ENCODE measurements around the gene ADCY9.
"Not testable (repeated sequence)": the region's sequence is repeated elsewhere in the genome, so short reads cannot be mapped to it uniquely, and the experiment has no call there.

Gene ADCY9

GRCh38 chr16:4116325-4117249 is at the start of gene ADCY9:
Gene ADCY9, minus strand, starts transcription at chr16:4116442. Its CDS starts 1,000 bp downstream, at chr16:4115442.
- no peaks in the 10 kb centered on the region for H3K27me3 ChIP-seq (ENCODE audit: low read depth, low read length)
- H3K4me3 ChIP-seq (ENCODE audit: low read depth in 1 of 2, low read length in 2 of 2): peak within 1 kb of the TSS; percentile 60 to 80
- peak within 1 kb of the TSS; percentile 20 for H3K27ac ChIP-seq (ENCODE audit: low read length)
- H3K9me3 ChIP-seq (ENCODE audit: control insufficient read depth in 1 of 2, low read length in 2 of 2): no peaks in the 10 kb centered on the region
- no peaks in the 10 kb centered on the region for H3K36me3 ChIP-seq (ENCODE audit: control insufficient read depth in 1 of 2, insufficient read depth in 2 of 2, low read length in 2 of 2)
- H3K4me1 ChIP-seq (ENCODE audit: control insufficient read depth in 1 of 2, insufficient read depth in 2 of 2, low read length in 2 of 2): peaks cover 0 to 37% of the 10 kb centered on the region in 2 donors

- Histone ChIP-seq H3K4me3 (ENCODE audit: low read depth in 1 of 2, low read length in 2 of 2) (no peak overlapping the region), H3K27ac (ENCODE audit: low read length) (no peak overlapping the region), H3K4me1 (ENCODE audit: control insufficient read depth in 1 of 2, insufficient read depth in 2 of 2, low read length in 2 of 2) (no peaks in the 10 kb centered on the region), H3K27me3 (ENCODE audit: low read depth, low read length) (no peaks in the 10 kb centered on the region), H3K9me3 (ENCODE audit: control insufficient read depth in 1 of 2, low read length in 2 of 2) (no peaks in the 10 kb centered on the region), H3K36me3 (ENCODE audit: control insufficient read depth in 1 of 2, insufficient read depth in 2 of 2, low read length in 2 of 2) (no peaks in the 10 kb centered on the region)
These were observed 44.6 kb upstream of the ADCY9 start for GRCh38 chr16:4160658-4161430.

GRCh38 chr16:4159726-4160125 is 43.5 kb upstream of the ADCY9 start:
- Histone ChIP-seq H3K9me3 (ENCODE audit: control insufficient read depth in 1 of 2, low read length in 2 of 2) (no peaks in the 10 kb centered on the region), H3K36me3 (ENCODE audit: control insufficient read depth in 1 of 2, insufficient read depth in 2 of 2, low read length in 2 of 2) (no peaks in the 10 kb centered on the region), H3K4me3 (ENCODE audit: low read depth in 1 of 2, low read length in 2 of 2) (no peak overlapping the region), H3K4me1 (ENCODE audit: control insufficient read depth in 1 of 2, insufficient read depth in 2 of 2, low read length in 2 of 2) (no peaks in the 10 kb centered on the region), H3K27me3 (ENCODE audit: low read depth, low read length) (no peaks in the 10 kb centered on the region), H3K27ac (ENCODE audit: low read length) (no peak overlapping the region)

- H3K27ac ChIP-seq (ENCODE audit: low read length): no peak overlapping the region
- H3K4me1 ChIP-seq (ENCODE audit: control insufficient read depth in 1 of 2, insufficient read depth in 2 of 2, low read length in 2 of 2): no peaks in the 10 kb centered on the region
- no peaks in the 10 kb centered on the region for H3K9me3 ChIP-seq (ENCODE audit: control insufficient read depth in 1 of 2, low read length in 2 of 2)
- H3K27me3 ChIP-seq (ENCODE audit: low read depth, low read length): no peaks in the 10 kb centered on the region
- H3K4me3 ChIP-seq (ENCODE audit: low read depth in 1 of 2, low read length in 2 of 2): no peak overlapping the region
- no peaks in the 10 kb centered on the region for H3K36me3 ChIP-seq (ENCODE audit: control insufficient read depth in 1 of 2, insufficient read depth in 2 of 2, low read length in 2 of 2)
These were observed 42.2 kb upstream of the ADCY9 start for GRCh38 chr16:4158143-4159093.

- Histone ChIP-seq H3K4me1 (ENCODE audit: control insufficient read depth in 1 of 2, insufficient read depth in 2 of 2, low read length in 2 of 2) (no peaks in the 10 kb centered on the region), H3K27me3 (ENCODE audit: low read depth, low read length) (no peaks in the 10 kb centered on the region), H3K36me3 (ENCODE audit: control insufficient read depth in 1 of 2, insufficient read depth in 2 of 2, low read length in 2 of 2) (no peaks in the 10 kb centered on the region), H3K9me3 (ENCODE audit: control insufficient read depth in 1 of 2, low read length in 2 of 2) (no peaks in the 10 kb centered on the region), H3K27ac (ENCODE audit: low read length) (no peak overlapping the region), H3K4me3 (ENCODE audit: low read depth in 1 of 2, low read length in 2 of 2) (no peak overlapping the region)
These were observed 41.2 kb upstream of the ADCY9 start for GRCh38 chr16:4157376-4157825.

GRCh38 chr16:4156503-4156902 is 40.3 kb upstream of the ADCY9 start:
- H3K4me3 ChIP-seq (ENCODE audit: low read depth in 1 of 2, low read length in 2 of 2); H3K36me3 ChIP-seq (ENCODE audit: control insufficient read depth in 1 of 2, insufficient read depth in 2 of 2, low read length in 2 of 2); H3K4me1 ChIP-seq (ENCODE audit: control insufficient read depth in 1 of 2, insufficient read depth in 2 of 2, low read length in 2 of 2); H3K27ac ChIP-seq (ENCODE audit: low read length); H3K9me3 ChIP-seq (ENCODE audit: control insufficient read depth in 1 of 2, low read length in 2 of 2); H3K27me3 ChIP-seq (ENCODE audit: low read depth, low read length): not testable (repeated sequence)

- H3K27ac ChIP-seq (ENCODE audit: low read length); H3K4me3 ChIP-seq (ENCODE audit: low read depth in 1 of 2, low read length in 2 of 2); H3K27me3 ChIP-seq (ENCODE audit: low read depth, low read length): not testable (repeated sequence)
These were observed 37.1 kb upstream of the ADCY9 start for GRCh38 chr16:4153364-4153763.

GRCh38 chr16:4152267-4152666 is 36.0 kb upstream of the ADCY9 start:
- H3K27ac ChIP-seq (ENCODE audit: low read length): no peak overlapping the region

More at GRCh38 chr16:4153364-4153763, 37.1 kb upstream of the ADCY9 start:
- H3K4me1 ChIP-seq (ENCODE audit: control insufficient read depth in 1 of 2, insufficient read depth in 2 of 2, low read length in 2 of 2); H3K36me3 ChIP-seq (ENCODE audit: control insufficient read depth in 1 of 2, insufficient read depth in 2 of 2, low read length in 2 of 2); H3K9me3 ChIP-seq (ENCODE audit: control insufficient read depth in 1 of 2, low read length in 2 of 2): not testable (repeated sequence)

GRCh38 chr16:4147236-4147635 is 31.0 kb upstream of the ADCY9 start:
- H3K36me3 ChIP-seq (ENCODE audit: control insufficient read depth in 1 of 2, insufficient read depth in 2 of 2, low read length in 2 of 2): no peaks in the 10 kb centered on the region
- no peaks in the 10 kb centered on the region for H3K27me3 ChIP-seq (ENCODE audit: low read depth, low read length)
- H3K4me3 ChIP-seq (ENCODE audit: low read depth in 1 of 2, low read length in 2 of 2): no peak overlapping the region
- H3K27ac ChIP-seq (ENCODE audit: low read length): no peak overlapping the region
- H3K9me3 ChIP-seq (ENCODE audit: control insufficient read depth in 1 of 2, low read length in 2 of 2): peaks cover 0 to 4% of the 10 kb centered on the region in 2 donors
- H3K4me1 ChIP-seq (ENCODE audit: control insufficient read depth in 1 of 2, insufficient read depth in 2 of 2, low read length in 2 of 2): no peaks in the 10 kb centered on the region

More at GRCh38 chr16:4152267-4152666, 36.0 kb upstream of the ADCY9 start:
- Histone ChIP-seq H3K4me1 (ENCODE audit: control insufficient read depth in 1 of 2, insufficient read depth in 2 of 2, low read length in 2 of 2) (no peaks in the 10 kb centered on the region), H3K36me3 (ENCODE audit: control insufficient read depth in 1 of 2, insufficient read depth in 2 of 2, low read length in 2 of 2) (no peaks in the 10 kb centered on the region), H3K4me3 (ENCODE audit: low read depth in 1 of 2, low read length in 2 of 2) (no peak overlapping the region), H3K9me3 (ENCODE audit: control insufficient read depth in 1 of 2, low read length in 2 of 2) (peaks cover 0 to 4% of the 10 kb centered on the region in 2 donors), H3K27me3 (ENCODE audit: low read depth, low read length) (no peaks in the 10 kb centered on the region)

GRCh38 chr16:4142268-4142667 is 26.0 kb upstream of the ADCY9 start:
- Histone ChIP-seq H3K4me1 (ENCODE audit: control insufficient read depth in 1 of 2, insufficient read depth in 2 of 2, low read length in 2 of 2) (no peaks in the 10 kb centered on the region), H3K4me3 (ENCODE audit: low read depth in 1 of 2, low read length in 2 of 2) (no peak overlapping the region), H3K27ac (ENCODE audit: low read length) (no peak overlapping the region)

More at GRCh38 chr16:4142268-4142667, 26.0 kb upstream of the ADCY9 start:
- Histone ChIP-seq H3K36me3 (ENCODE audit: control insufficient read depth in 1 of 2, insufficient read depth in 2 of 2, low read length in 2 of 2) (no peaks in the 10 kb centered on the region), H3K9me3 (ENCODE audit: control insufficient read depth in 1 of 2, low read length in 2 of 2) (no peaks in the 10 kb centered on the region), H3K27me3 (ENCODE audit: low read depth, low read length) (no peaks in the 10 kb centered on the region)

Data from muscle layer of duodenum (tissue), 2 donors.